Gastrocnemius medialis (tissue), 4 donors: ENCODE measurements around the gene RNU6-9. TPM values are rescaled to one million over a fixed set of nuclear protein-coding genes. Genes with fewer than 3 reads are reported as not detected.
A peak's percentile ranks its signal among the peaks of the same experiment; 100 is the strongest.

Experiments used
- ATAC-seq, 2 donors: fragments of 150-250 bp; one replicate each; pipeline ENCODE4 v1.9.1; 2016
- DNase-seq, 2 donors: peaks; one replicate each; pipeline ENCODE4 v3.0.0-alpha.2; 2019
- H3K27ac ChIP-seq, 4 donors: fragments of 200-600 bp; sonication (generic); 1 replicate in 1 of 4; 2 replicates in 3 of 4; pipeline ENCODE4 v1.5.1; 2016 to 2018; ENCODE audit warnings: mild to moderate bottlenecking in 2 of 4, moderate library complexity in 1 of 4
- H3K27me3 ChIP-seq, 3 donors: fragments of 200-600 bp; sonication (generic) in 2 of 3; 1 replicate in 1 of 3; 2 replicates in 2 of 3; pipeline versions ENCODE4 v1.5.1 to v1.6.0; 2016 to 2019; ENCODE audit warnings: mild to moderate bottlenecking in 1 of 3, moderate library complexity in 1 of 3
- H3K36me3 ChIP-seq, 2 donors: fragments of 200-600 bp; sonication (generic) in 1 of 2; one replicate each; pipeline ENCODE4 v1.5.1; 2017 to 2018
- H3K4me1 ChIP-seq, 2 donors: fragments of 200-600 bp; sonication (generic) in 1 of 2; one replicate each; pipeline ENCODE4 v1.5.1; 2016 to 2017; ENCODE audit warnings: mild to moderate bottlenecking in 2 of 2
- H3K4me3 ChIP-seq, 4 donors: fragments of 200-600 bp; sonication (generic) in 3 of 4; 1 replicate in 1 of 4; 2 replicates in 3 of 4; pipeline ENCODE4 v1.5.1; 2016 to 2019; ENCODE audit warnings: mild to moderate bottlenecking in 2 of 4
- H3K9me3 ChIP-seq, 3 donors: fragments of 200-600 bp; sonication (generic) in 2 of 3; 1 replicate in 1 of 3; 2 replicates in 2 of 3; pipeline ENCODE4 v1.5.1; 2016 to 2019
- POLR2A ChIP-seq, 2 donors: fragments of 450-650 bp; IDR thresholded peaks; one replicate each; pipeline ENCODE4 v1.6.1; 2017; ENCODE audit warnings: antibody characterized with exemption in 2 of 2, mild to moderate bottlenecking in 2 of 2, moderate library complexity in 2 of 2
- in situ Hi-C, 4 donors: fragments of 200-750 bp; cut with MboI; loops; one replicate each; pipeline versions ENCODE4 v1.15.0 to v1.8.0; 2017; ENCODE audit warnings: low sequenced_read_pairs in 4 of 4
- intact Hi-C: fragments of 100-400 bp; cut with DNase I; formaldehyde crosslinking; loops from one replicate; pipeline ENCODE4 v1.15.1; 2023; ENCODE audit warnings: low total_unique reads
- total RNA-seq, 4 donors: library from RNA; depleted of rRNA; stranded (reverse); fragments of >200 nt; gene quantifications; one replicate each; pipeline versions ENCODE4 v1.1.0 to v1.2.3, GENCODE V29; 2016
- TF ChIP-seq, protein P1 (sequence below), 5 experiments: fragments of 450-650 bp in 3 of 5; fragments of 200-600 bp in 2 of 5; sonication (generic) in 2 of 5; IDR thresholded peaks in 4 of 5; conservative IDR thresholded peaks in 1 of 5; 1 replicate in 4 of 5; 2 replicates in 1 of 5; pipeline ENCODE4 v1.5.1; 2016 to 2019; ENCODE audit warnings: antibody characterized with exemption in 5 of 5, mild to moderate bottlenecking in 3 of 5, moderate library complexity in 3 of 5

Gene RNU6-9
- total RNA-seq, 4 donors from 2014 or later: not detected

DNA sequence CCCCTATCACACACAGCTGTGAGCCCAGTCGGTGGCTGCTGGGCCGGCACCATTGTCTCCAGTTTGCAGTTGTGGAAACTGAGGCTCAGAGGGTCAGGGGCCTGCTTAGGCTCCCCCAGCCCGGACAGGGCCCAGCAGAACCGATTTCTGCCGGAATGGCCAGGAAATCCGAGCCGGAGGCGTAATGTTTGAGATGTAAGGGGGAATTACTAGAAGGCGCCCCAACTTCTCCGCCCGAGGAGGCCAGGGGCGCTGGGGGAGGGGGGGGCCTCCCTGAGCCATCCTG, 24.8 kb downstream of the RNU6-9 start:
- H3K9me3 ChIP-seq: no peaks in the 10 kb centered on the region
- ATAC-seq (no peak), DNase-seq (no peak)
- peaks cover 37 to 57% (median 53%) of the 10 kb centered on the region in 3 donors for H3K27me3 ChIP-seq
- no peak overlapping the region for H3K27ac ChIP-seq
- peaks cover 9 to 17% of the 10 kb centered on the region in 2 donors for H3K4me1 ChIP-seq
- TF ChIP-seq POLR2A (IDR thresholded peaks at IDR 0.05): no peak
- TF ChIP-seq, protein P1, sequence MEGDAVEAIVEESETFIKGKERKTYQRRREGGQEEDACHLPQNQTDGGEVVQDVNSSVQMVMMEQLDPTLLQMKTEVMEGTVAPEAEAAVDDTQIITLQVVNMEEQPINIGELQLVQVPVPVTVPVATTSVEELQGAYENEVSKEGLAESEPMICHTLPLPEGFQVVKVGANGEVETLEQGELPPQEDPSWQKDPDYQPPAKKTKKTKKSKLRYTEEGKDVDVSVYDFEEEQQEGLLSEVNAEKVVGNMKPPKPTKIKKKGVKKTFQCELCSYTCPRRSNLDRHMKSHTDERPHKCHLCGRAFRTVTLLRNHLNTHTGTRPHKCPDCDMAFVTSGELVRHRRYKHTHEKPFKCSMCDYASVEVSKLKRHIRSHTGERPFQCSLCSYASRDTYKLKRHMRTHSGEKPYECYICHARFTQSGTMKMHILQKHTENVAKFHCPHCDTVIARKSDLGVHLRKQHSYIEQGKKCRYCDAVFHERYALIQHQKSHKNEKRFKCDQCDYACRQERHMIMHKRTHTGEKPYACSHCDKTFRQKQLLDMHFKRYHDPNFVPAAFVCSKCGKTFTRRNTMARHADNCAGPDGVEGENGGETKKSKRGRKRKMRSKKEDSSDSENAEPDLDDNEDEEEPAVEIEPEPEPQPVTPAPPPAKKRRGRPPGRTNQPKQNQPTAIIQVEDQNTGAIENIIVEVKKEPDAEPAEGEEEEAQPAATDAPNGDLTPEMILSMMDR (IDR thresholded peaks at IDR 0.05 in 4 of 5, conservative IDR thresholded peaks at IDR 0.05 in 1 of 5): no peak
- intact Hi-C loops: no loop called here
- no peak overlapping the region for H3K4me3 ChIP-seq
- no peaks in the 10 kb centered on the region for H3K36me3 ChIP-seq
- in situ Hi-C loops: no loop called here

DNA sequence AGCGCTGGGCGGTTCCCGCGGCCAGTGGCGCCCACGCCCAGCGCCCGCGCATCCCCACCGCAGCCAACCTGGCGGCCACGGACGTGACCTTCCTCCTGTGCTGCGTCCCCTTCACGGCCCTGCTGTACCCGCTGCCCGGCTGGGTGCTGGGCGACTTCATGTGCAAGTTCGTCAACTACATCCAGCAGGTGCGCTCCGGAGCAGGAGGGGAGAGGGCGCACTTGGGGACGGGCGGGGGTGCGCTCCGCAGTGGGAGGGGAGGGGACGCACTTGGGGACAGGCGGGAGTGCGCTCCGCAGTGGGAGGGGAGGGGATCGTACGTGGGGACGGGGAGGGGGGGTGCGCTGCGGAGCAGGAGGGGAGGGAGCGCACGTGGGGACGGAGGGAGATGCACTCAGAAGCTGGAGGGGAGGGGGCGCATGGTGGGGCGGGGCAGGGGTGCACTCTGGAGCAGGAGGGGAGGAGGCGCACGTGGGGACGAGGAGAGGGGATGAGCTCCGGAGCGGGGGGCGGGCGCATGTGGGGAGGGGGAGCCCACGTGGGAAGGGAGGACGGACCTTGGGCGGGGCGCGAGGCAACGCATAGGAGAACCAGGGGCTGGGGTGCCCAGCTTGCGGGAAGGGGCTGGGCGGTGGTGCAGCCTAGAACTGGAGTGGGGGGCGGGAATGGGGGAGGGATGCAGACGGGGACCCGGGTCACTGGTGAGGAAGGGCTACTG, 25.4 kb downstream of the RNU6-9 start:
- DNase-seq (no peak), ATAC-seq (no peak)
- no peak overlapping the region for H3K27ac ChIP-seq
- in situ Hi-C loops (no loop called here), intact Hi-C loops (no loop called here)
- no peaks in the 10 kb centered on the region for H3K36me3 ChIP-seq
- TF ChIP-seq, protein P1 (IDR thresholded peaks at IDR 0.05 in 4 of 5, conservative IDR thresholded peaks at IDR 0.05 in 1 of 5): no peak
- no peak for TF ChIP-seq POLR2A (IDR thresholded peaks at IDR 0.05)
- no peak overlapping the region for H3K4me3 ChIP-seq
- peaks cover 37 to 57% (median 53%) of the 10 kb centered on the region in 3 donors for H3K27me3 ChIP-seq
- H3K4me1 ChIP-seq: peaks cover 8 to 16% of the 10 kb centered on the region in 2 donors
- H3K9me3 ChIP-seq: no peaks in the 10 kb centered on the region

DNA sequence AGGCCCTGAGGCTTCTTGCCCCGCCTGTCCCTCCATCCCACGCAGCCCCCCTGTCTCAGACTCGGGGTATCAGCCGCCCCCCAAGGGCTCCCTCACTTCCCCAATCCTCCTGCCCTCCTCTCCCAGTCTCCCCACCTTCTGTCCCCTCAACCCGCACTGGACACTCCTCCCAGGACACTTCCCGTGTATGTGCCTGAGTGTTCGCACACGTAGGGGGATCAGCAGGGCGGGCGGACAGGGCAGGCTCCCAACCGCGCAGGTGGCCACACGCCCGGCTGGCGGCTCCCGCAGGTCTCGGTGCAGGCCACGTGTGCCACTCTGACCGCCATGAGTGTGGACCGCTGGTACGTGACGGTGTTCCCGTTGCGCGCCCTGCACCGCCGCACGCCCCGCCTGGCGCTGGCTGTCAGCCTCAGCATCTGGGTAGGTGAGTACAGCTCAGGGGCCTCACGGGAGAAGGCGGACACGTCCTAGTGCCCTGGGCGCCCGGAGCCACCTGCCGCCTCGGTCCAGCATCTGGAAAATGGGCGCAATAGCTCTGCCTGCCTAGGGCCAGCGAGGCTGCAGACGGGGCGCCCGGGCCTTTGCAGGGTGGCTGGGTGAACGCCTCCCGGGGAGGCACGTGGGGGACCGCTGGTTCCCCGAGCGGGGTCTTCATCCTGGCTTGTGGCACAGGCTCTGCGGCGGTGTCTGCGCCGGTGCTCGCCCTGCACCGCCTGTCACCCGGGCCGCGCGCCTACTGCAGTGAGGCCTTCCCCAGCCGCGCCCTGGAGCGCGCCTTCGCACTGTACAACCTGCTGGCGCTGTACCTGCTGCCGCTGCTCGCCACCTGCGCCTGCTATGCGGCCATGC, 26.1 kb downstream of the RNU6-9 start:
- no peaks in the 10 kb centered on the region for H3K36me3 ChIP-seq
- no peaks in the 10 kb centered on the region for H3K9me3 ChIP-seq
- in situ Hi-C loops: loop anchor here (5.0 to 10.0 kb wide), 3 partner anchors 63 to 147 kb away; partner anchors contain the start of gene WDR18 (in 4 of the 4)
- DNase-seq (no peak), ATAC-seq (no peak)
- no peak for TF ChIP-seq POLR2A (IDR thresholded peaks at IDR 0.05)
- TF ChIP-seq, protein P1 (IDR thresholded peaks at IDR 0.05 in 4 of 5, conservative IDR thresholded peaks at IDR 0.05 in 1 of 5): no peak
- H3K4me3 ChIP-seq: no peak overlapping the region
- H3K27me3 ChIP-seq: peaks cover 37 to 57% (median 53%) of the 10 kb centered on the region in 3 donors
- H3K4me1 ChIP-seq: peaks cover 6 to 11% of the 10 kb centered on the region in 2 donors
- intact Hi-C loops: loop anchor here (2.0 to 10.0 kb wide), 3 partner anchors 63 to 255 kb away; partner anchors contain the start of genes PTBP1 and RNF126
- H3K27ac ChIP-seq: no peak overlapping the region

DNA sequence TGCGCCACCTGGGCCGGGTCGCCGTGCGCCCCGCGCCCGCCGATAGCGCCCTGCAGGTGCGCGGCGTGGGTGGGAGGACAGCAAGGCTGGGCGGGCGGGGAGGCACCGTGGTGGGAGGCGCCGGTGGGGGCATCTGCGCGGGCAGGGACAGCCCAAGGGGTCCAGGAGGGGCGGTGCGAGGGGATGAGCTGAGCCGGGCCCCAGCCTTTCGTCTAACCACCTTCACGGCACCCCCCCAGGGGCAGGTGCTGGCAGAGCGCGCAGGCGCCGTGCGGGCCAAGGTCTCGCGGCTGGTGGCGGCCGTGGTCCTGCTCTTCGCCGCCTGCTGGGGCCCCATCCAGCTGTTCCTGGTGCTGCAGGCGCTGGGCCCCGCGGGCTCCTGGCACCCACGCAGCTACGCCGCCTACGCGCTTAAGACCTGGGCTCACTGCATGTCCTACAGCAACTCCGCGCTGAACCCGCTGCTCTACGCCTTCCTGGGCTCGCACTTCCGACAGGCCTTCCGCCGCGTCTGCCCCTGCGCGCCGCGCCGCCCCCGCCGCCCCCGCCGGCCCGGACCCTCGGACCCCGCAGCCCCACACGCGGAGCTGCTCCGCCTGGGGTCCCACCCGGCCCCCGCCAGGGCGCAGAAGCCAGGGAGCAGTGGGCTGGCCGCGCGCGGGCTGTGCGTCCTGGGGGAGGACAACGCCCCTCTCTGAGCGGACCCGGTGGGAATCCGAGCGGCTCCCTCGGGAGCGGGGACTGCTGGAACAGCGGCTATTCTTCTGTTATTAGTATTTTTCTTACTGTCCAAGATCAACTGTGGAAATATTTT, 27.0 kb downstream of the RNU6-9 start:
- H3K4me1 ChIP-seq: peaks cover 11 to 18% of the 10 kb centered on the region in 2 donors
- peak overlapping the region in 1 of 4 donors; percentile 25 for H3K4me3 ChIP-seq
- ATAC-seq (no peak), DNase-seq (no peak)
- in situ Hi-C loops: loop anchor here (5.0 to 10.0 kb wide), 3 partner anchors 62 to 148 kb away; partner anchors contain the start of gene WDR18 (in 4 of the 4)
- H3K36me3 ChIP-seq: no peaks in the 10 kb centered on the region
- no peak for TF ChIP-seq POLR2A (IDR thresholded peaks at IDR 0.05)
- TF ChIP-seq, protein P1 (IDR thresholded peaks at IDR 0.05 in 4 of 5, conservative IDR thresholded peaks at IDR 0.05 in 1 of 5): no peak
- peaks cover 37 to 57% (median 53%) of the 10 kb centered on the region in 3 donors for H3K27me3 ChIP-seq
- H3K9me3 ChIP-seq: no peaks in the 10 kb centered on the region
- intact Hi-C loops: loop anchor here (2.0 to 10.0 kb wide), 3 partner anchors 63 to 255 kb away; partner anchors contain the start of genes PTBP1 and RNF126
- no peak overlapping the region for H3K27ac ChIP-seq
